Retinal pigment epithelial cell (primary cell): ENCODE measurements around the gene TNPO2.

Experiments
- DNase-seq: peaks from one replicate; pipeline ENCODE4 v3.0.0-alpha.2; 2010; ENCODE audit warnings: low read depth
- H3K4me3 ChIP-seq: 2 replicates; pipeline ENCODE4 v1.5.1; 2011; ENCODE audit warnings: mild to moderate bottlenecking, low read length, control low read depth, moderate library complexity
- CTCF ChIP-seq: conservative IDR thresholded peaks from 2 replicates; pipeline ENCODE4 v1.5.1; 2011; ENCODE audit warnings: low read depth, low read length, control low read depth, inconsistent platforms

TNPO2 gene

GRCh38 chr19:12657966-12658365 is 65.8 kb downstream of the TNPO2 start:
- no peak for TF ChIP-seq CTCF
- DNase-seq: no peak
- no peak overlapping the region for H3K4me3 ChIP-seq

GRCh38 chr19:12656899-12657571 is 66.7 kb downstream of the TNPO2 start:
- DNase-seq: no peak
- no peak overlapping the region for H3K4me3 ChIP-seq
- no peak for TF ChIP-seq CTCF

- H3K4me3 ChIP-seq: no peak overlapping the region
- TF ChIP-seq CTCF: no peak
- DNase-seq: no peak
Observed at GRCh38 chr19:12655546-12655945, 68.2 kb downstream of the TNPO2 start.

- no peak for TF ChIP-seq CTCF
- H3K4me3 ChIP-seq: no peak overlapping the region
- no peak for DNase-seq
Observed at GRCh38 chr19:12652219-12652618, 71.5 kb downstream of the TNPO2 start.

GRCh38 chr19:12649941-12650340 is 73.8 kb downstream of the TNPO2 start:
- no peak for DNase-seq
- no peak overlapping the region for H3K4me3 ChIP-seq
- no peak for TF ChIP-seq CTCF
